Adrenal gland (tissue), 5 donors: ENCODE results near the gene MACROD2.

Experiments
- POLR2A ChIP-seq, 2 donors: fragments of 450-650 bp; IDR thresholded peaks; one replicate each; pipeline ENCODE4 v1.6.1; 2017; ENCODE audit warnings: antibody characterized with exemption in 2 of 2, mild to moderate bottlenecking in 2 of 2, moderate library complexity in 1 of 2
- TF ChIP-seq, protein P1 (sequence below), 6 experiments: fragments of 450-650 bp in 4 of 6; fragments of 200-600 bp in 2 of 6; sonication (generic) in 1 of 6; IDR thresholded peaks; 1 replicate in 5 of 6; 2 replicates in 1 of 6; pipeline versions ENCODE4 v1.5.1 to v1.8.0; 2016 to 2021; ENCODE audit warnings: antibody characterized with exemption in 6 of 6, mild to moderate bottlenecking in 2 of 6, moderate library complexity in 1 of 6
- donor health status: DM: no; HTN: no; CAD: no.

DNA sequence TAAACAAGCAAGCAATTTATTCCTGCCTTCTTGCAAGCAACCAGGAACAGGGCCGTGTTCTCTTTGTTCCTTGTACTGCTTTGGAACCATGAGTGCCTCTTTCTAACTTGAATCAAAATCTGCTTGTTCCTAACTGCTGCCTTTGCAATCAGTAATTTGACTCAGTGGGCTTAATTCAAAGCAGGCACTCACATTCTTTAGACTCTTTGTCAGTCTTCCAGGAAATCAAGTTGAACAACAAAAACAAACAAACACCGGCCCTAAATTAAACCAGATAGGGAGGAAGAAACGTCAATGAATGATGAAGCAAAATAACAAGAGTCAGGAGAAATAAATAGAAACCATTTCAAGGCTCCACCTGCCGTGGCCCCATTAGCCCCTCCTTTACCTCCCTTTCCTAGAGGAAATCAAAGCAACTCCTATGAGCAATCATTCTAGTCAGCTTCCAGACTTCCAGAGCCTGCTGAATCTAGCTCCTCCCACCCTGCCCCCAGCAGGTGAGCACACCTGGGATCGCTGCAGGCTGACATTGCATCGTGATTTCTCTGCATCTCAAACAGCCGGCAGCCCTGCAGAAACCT is 924.3 kb downstream of the MACROD2 start:
- TF ChIP-seq, protein P1, sequence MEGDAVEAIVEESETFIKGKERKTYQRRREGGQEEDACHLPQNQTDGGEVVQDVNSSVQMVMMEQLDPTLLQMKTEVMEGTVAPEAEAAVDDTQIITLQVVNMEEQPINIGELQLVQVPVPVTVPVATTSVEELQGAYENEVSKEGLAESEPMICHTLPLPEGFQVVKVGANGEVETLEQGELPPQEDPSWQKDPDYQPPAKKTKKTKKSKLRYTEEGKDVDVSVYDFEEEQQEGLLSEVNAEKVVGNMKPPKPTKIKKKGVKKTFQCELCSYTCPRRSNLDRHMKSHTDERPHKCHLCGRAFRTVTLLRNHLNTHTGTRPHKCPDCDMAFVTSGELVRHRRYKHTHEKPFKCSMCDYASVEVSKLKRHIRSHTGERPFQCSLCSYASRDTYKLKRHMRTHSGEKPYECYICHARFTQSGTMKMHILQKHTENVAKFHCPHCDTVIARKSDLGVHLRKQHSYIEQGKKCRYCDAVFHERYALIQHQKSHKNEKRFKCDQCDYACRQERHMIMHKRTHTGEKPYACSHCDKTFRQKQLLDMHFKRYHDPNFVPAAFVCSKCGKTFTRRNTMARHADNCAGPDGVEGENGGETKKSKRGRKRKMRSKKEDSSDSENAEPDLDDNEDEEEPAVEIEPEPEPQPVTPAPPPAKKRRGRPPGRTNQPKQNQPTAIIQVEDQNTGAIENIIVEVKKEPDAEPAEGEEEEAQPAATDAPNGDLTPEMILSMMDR (IDR thresholded peaks at IDR 0.05) = no peak
- TF ChIP-seq POLR2A (IDR thresholded peaks at IDR 0.05) = no peak
